ENCODE data around the gene SLC24A5. TPM values are rescaled to one million over a fixed set of nuclear protein-coding genes. Genes with fewer than 3 reads are reported as not detected.

The SLC24A5 gene
- total and polyA plus RNA-seq, 2 donors (not counting 3 experiments of a cell fraction or from before 2014, with no cell fraction given): not detected

DNA sequence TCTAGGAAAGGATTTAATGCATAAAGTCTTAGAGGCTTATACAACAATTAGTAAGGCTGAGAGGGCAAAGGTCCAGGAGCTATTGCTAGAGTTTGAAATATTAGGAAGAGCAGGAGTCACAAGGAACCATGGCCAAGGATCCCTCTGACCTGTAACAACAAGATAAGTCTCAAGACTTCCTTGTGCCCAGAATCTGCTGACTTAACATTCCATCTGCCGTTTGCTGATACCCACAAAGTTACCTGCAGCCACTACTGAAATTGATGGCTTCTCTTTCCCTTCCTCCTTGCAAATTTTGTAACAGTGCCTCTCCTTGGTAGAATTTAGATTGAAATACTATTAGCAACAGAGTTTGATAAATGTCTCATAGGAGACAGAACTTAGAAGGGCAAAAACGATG is 62.0 kb downstream of the SLC24A5 start:
- TF ChIP-seq FOS (IDR thresholded peaks at IDR 0.05; ENCODE audit: borderline replicate concordance, insufficient read depth, low read length) (no peak), EZH2 (IDR thresholded peaks at IDR 0.05; ENCODE audit: borderline replicate concordance, low read depth, low read length, severe bottlenecking) (no peak), MYC (IDR thresholded peaks at IDR 0.05; ENCODE audit: low read depth, low read length) (no peak), POLR2AphosphoS5 (IDR thresholded peaks at IDR 0.05; ENCODE audit: insufficient read depth, low read depth, low read length) (no peak), JUN (IDR thresholded peaks at IDR 0.05; ENCODE audit: borderline replicate concordance, insufficient read depth, insufficient read length, low read depth) (no peak), POLR2A (IDR thresholded peaks at IDR 0.05; ENCODE audit: low read depth, low read length) (no peak), GATA2 (IDR thresholded peaks at IDR 0.05; ENCODE audit: insufficient read depth, insufficient read length, low read depth, low read length) (no peak)
- TF ChIP-seq, protein P1, sequence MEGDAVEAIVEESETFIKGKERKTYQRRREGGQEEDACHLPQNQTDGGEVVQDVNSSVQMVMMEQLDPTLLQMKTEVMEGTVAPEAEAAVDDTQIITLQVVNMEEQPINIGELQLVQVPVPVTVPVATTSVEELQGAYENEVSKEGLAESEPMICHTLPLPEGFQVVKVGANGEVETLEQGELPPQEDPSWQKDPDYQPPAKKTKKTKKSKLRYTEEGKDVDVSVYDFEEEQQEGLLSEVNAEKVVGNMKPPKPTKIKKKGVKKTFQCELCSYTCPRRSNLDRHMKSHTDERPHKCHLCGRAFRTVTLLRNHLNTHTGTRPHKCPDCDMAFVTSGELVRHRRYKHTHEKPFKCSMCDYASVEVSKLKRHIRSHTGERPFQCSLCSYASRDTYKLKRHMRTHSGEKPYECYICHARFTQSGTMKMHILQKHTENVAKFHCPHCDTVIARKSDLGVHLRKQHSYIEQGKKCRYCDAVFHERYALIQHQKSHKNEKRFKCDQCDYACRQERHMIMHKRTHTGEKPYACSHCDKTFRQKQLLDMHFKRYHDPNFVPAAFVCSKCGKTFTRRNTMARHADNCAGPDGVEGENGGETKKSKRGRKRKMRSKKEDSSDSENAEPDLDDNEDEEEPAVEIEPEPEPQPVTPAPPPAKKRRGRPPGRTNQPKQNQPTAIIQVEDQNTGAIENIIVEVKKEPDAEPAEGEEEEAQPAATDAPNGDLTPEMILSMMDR (IDR thresholded peaks at IDR 0.05; ENCODE audit: extremely low read depth in 1 of 2, insufficient read depth in 1 of 2, low read depth in 1 of 2, low read length in 2 of 2): no peak
- TF ChIP-seq, protein P2, sequence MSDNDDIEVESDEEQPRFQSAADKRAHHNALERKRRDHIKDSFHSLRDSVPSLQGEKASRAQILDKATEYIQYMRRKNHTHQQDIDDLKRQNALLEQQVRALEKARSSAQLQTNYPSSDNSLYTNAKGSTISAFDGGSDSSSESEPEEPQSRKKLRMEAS (IDR thresholded peaks at IDR 0.05; ENCODE audit: insufficient read depth, insufficient read length): no peak
- H3K9me1 ChIP-seq (replicated peaks; ENCODE audit: control insufficient read depth, extremely low read depth, insufficient read depth, low read length): no peaks in the 10 kb centered on the region
- dilution Hi-C loops (cut with MboI; ENCODE audit: extremely low pct_ligation_motif_present, low sequenced_read_pairs) (no loop called here), intact Hi-C loops (cut with micrococcal nuclease) (no loop called here)
- H3K27ac ChIP-seq (ENCODE audit: insufficient read depth, low read depth, low read length): no peak overlapping the region
- DNase-seq (ENCODE audit: low read depth, low spot score) (no peak), FAIRE-seq (no peak)
- H3K4me3 ChIP-seq (replicated peaks in 1 of 3; ENCODE audit: insufficient read depth in 1 of 3, low read depth in 1 of 3, low read length in 3 of 3): no peak overlapping the region
- H3K4me1 ChIP-seq (ENCODE audit: control insufficient read depth, extremely low read depth, insufficient read depth, low read length): peaks cover 2% of the 10 kb centered on the region
- ChIA-PET CTCF (no interaction called here), POLR2A (interaction anchor here (0.6 kb wide), 1 partner anchor 41 kb away, joined by 4 read pairs; no protein-coding TSS in a partner anchor)
- H3K27me3 ChIP-seq (ENCODE audit: control insufficient read depth in 2 of 2, insufficient read depth in 2 of 2, low read length in 2 of 2): peaks cover 3 to 9% of the 10 kb centered on the region in 2 experiments
- H3K9ac ChIP-seq (replicated peaks; ENCODE audit: extremely low read depth, insufficient read depth, low read length): no peak overlapping the region
- H2AFZ ChIP-seq (ENCODE audit: low read depth, low read length): no peak overlapping the region
- no peaks in the 10 kb centered on the region for H4K20me1 ChIP-seq (replicated peaks; ENCODE audit: control insufficient read depth, extremely low read depth, insufficient read depth, low read length)
- H3K79me2 ChIP-seq (ENCODE audit: control insufficient read depth, insufficient read depth, low read length): no peaks in the 10 kb centered on the region
- no peaks in the 10 kb centered on the region for H3K36me3 ChIP-seq (ENCODE audit: control insufficient read depth in 2 of 2, extremely low read depth in 1 of 2, insufficient read depth in 2 of 2, low read length in 2 of 2)
- H3K9me3 ChIP-seq (replicated peaks; ENCODE audit: control insufficient read depth, insufficient read depth, low read length): no peaks in the 10 kb centered on the region
- no peak overlapping the region for H3K4me2 ChIP-seq (ENCODE audit: insufficient read depth, low read length)
- no TSS peak for BruUV-seq (replicated peaks)

All from endothelial cell of umbilical vein (primary cell).